Activated CD8-positive, alpha-beta T cell treated with anti-CD3 and anti-CD28 coated beads for 36 hours (primary cell): ENCODE measurements around the gene AIPL1. TPM values are rescaled to one million over a fixed set of nuclear protein-coding genes. Genes with fewer than 3 reads are reported as not detected.
A peak's percentile ranks its signal among the peaks of the same experiment; 100 is the strongest.

Experiments used
- ATAC-seq: fragments of 200-7000 bp; cut with Tn5 transposase; one replicate; pipeline ENCODE4 v1.10.0; 2021; ENCODE audit warnings: mild to moderate bottlenecking, moderate library complexity
- CTCF ChIA-PET: fragments of 350-600 bp; sonication (Branson Sonifier 250); formaldehyde crosslinking; loops from one replicate; lab custom pipeline; 2021; ENCODE audit warnings: antibody characterized with exemption; lab: Charles Lee
- POLR2A ChIA-PET: fragments of 350-600 bp; sonication (Branson Sonifier 250); formaldehyde crosslinking; loops from one replicate; lab custom pipeline; 2021; ENCODE audit warnings: antibody characterized with exemption; lab: Charles Lee
- DNase-seq: peaks from one replicate; pipeline ENCODE4 v3.0.0-alpha.2; 2020
- H3K27ac Mint-ChIP-seq: one replicate; pipeline ENCODE4 v1.8.0; 2021; ENCODE audit warnings: mild to moderate bottlenecking, mixed read lengths
- H3K27me3 Mint-ChIP-seq: one replicate; pipeline ENCODE4 v1.8.0; 2021; ENCODE audit warnings: mixed read lengths
- H3K36me3 Mint-ChIP-seq: one replicate; pipeline ENCODE4 v1.8.0; 2021; ENCODE audit warnings: low read depth, mixed read lengths
- H3K4me1 Mint-ChIP-seq: one replicate; pipeline ENCODE4 v1.8.0; 2021; ENCODE audit warnings: low read depth, mixed read lengths
- H3K4me3 Mint-ChIP-seq: one replicate; pipeline ENCODE4 v1.8.0; 2021; ENCODE audit warnings: mild to moderate bottlenecking, moderate library complexity, mixed read lengths
- H3K9me3 Mint-ChIP-seq: one replicate; pipeline ENCODE4 v1.8.0; 2021; ENCODE audit warnings: mixed read lengths
- intact Hi-C: fragments of 100-400 bp; cut with micrococcal nuclease; formaldehyde crosslinking; loops from one replicate; pipeline ENCODE4 v1.10.0; 2022
- total RNA-seq, 2 experiments: library from RNA; stranded (reverse); gene quantifications; one replicate each; pipeline ENCODE4 v1.2.3, GENCODE V29; 2021
- TF ChIP-seq, protein P1 (sequence below): fragments of 200-600 bp; IDR thresholded peaks from one replicate; pipeline ENCODE4 v1.8.0; 2022; ENCODE audit warnings: antibody characterized with exemption, mild to moderate bottlenecking

AIPL1 gene
- total RNA-seq, 2 experiments from 2014 or later = not detected

DNA sequence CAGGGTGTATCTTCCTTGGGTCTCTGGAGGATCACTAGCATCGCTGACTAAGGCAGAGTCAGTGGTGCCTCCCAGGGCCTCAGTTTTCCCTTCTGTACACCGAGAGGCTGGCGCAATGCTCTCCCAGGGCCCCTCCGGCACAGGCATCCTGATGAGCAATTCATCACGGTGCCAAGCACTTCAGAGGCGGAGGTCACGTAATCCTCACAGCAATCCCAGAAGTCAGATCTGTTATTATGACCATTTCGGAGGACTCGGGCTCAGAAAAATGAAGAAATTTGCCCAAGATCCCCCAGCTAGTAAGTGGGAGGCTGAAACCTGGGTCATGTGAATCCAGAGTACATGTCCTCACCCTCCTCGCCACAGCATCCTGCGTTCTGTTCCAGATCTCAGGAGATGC is 46.5 kb downstream of the AIPL1 start:
- TF ChIP-seq, protein P1, sequence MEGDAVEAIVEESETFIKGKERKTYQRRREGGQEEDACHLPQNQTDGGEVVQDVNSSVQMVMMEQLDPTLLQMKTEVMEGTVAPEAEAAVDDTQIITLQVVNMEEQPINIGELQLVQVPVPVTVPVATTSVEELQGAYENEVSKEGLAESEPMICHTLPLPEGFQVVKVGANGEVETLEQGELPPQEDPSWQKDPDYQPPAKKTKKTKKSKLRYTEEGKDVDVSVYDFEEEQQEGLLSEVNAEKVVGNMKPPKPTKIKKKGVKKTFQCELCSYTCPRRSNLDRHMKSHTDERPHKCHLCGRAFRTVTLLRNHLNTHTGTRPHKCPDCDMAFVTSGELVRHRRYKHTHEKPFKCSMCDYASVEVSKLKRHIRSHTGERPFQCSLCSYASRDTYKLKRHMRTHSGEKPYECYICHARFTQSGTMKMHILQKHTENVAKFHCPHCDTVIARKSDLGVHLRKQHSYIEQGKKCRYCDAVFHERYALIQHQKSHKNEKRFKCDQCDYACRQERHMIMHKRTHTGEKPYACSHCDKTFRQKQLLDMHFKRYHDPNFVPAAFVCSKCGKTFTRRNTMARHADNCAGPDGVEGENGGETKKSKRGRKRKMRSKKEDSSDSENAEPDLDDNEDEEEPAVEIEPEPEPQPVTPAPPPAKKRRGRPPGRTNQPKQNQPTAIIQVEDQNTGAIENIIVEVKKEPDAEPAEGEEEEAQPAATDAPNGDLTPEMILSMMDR = no peak
- Mint-ChIP-seq H3K4me1 (no peaks in the 10 kb centered on the region), H3K27ac (no peak overlapping the region), H3K27me3 (peaks cover 5% of the 10 kb centered on the region), H3K4me3 (no peak overlapping the region), H3K9me3 (no peaks in the 10 kb centered on the region), H3K36me3 (no peaks in the 10 kb centered on the region)
- ChIA-PET CTCF (no interaction called here), POLR2A (no interaction called here)
- DNase-seq (no peak), ATAC-seq (no peak)
- intact Hi-C loops = no loop called here

DNA sequence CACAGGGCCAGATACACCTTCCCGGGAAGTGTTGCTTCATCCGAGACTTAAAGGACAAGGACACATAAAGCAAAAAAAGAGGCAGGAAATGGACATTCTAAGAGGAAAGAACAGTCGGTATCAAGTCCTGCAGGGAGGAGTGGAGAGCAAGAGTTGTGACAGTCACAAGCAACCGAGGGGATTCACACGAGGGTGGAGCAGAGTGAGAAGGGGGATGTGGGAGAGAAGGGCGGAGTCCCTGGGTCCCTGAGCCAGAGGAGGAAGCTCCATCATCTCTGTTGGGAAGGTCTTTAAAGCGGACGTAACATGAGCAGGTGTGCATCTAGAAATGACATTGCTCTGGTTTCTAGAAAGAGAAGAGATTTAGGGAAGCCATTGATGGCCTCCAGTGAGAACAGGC is 47.1 kb downstream of the AIPL1 start:
- no peaks in the 10 kb centered on the region for H3K36me3 Mint-ChIP-seq
- CTCF ChIA-PET = no interaction called here
- H3K27me3 Mint-ChIP-seq = peaks cover 7% of the 10 kb centered on the region

DNA sequence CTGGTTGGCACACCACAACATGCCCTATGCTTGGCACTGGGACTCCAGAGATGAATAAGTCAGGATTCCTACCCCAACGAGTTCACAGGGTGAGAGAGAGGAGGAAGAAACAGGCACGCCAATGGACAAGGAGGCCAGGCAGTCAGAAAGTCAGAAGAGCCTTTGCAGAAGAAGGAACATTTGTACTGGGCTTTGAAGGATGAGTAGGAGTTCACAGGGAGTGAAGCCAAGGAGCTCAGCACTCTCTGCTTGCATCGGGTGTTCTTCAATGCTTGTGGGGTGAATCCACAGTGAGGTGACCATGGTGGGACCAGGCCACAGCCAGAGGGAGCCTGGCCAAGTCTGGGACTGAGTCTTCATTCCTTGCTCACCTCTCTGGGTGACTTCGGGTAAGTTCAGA is 47.5 kb downstream of the AIPL1 start:
- H3K4me3 Mint-ChIP-seq = no peak overlapping the region
- TF ChIP-seq, protein P1 = no peak
- H3K27ac Mint-ChIP-seq = no peak overlapping the region
- DNase-seq = no peak
- ATAC-seq = no peak
- intact Hi-C loops = no loop called here
- H3K36me3 Mint-ChIP-seq = no peaks in the 10 kb centered on the region
- no peaks in the 10 kb centered on the region for H3K9me3 Mint-ChIP-seq
- peaks cover 5% of the 10 kb centered on the region for H3K27me3 Mint-ChIP-seq
- CTCF ChIA-PET = no interaction called here
- H3K4me1 Mint-ChIP-seq = no peaks in the 10 kb centered on the region
- POLR2A ChIA-PET = no interaction called here

More for the DNA sequence above, 47.1 kb downstream of the AIPL1 start:
- ATAC-seq = no peak
- Mint-ChIP-seq H3K9me3 (no peaks in the 10 kb centered on the region), H3K4me1 (no peaks in the 10 kb centered on the region), H3K27ac (no peak overlapping the region), H3K4me3 (no peak overlapping the region)
- POLR2A ChIA-PET = no interaction called here
- no peak for DNase-seq
- TF ChIP-seq, protein P1 = no peak
- intact Hi-C loops = no loop called here

DNA sequence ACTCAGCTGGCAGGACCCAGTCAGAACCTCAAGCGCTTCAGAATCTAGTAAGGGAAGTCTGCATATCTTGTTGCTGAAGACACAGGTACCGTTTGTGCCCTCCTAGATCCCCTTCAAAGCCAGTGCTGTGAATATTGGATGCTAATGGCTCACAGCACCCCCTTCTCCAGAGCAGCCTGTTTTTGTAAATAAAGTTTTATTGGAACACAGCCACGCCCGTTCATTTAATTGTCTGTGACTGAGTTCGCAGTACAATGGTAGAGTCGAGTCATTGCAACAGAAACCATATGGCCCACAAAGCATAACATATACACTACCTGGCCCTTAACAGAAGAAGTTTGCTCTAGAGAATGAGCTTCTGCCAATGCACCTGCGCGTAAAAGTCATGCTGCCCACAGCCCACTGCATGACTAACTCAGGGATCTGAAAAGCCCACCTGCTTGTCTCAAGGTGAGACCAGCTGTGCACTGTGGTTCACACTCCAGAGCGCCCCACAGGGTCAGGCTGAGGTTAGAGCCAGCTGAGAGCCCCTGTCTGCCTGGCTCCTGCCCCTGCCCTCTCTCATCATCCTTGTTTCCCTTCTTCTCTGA is 48.8 kb downstream of the AIPL1 start:
- CTCF ChIA-PET = interaction anchor here (1.0 kb wide), 1 partner anchor 27 kb away, joined by 3 read pairs; no protein-coding TSS in a partner anchor

DNA sequence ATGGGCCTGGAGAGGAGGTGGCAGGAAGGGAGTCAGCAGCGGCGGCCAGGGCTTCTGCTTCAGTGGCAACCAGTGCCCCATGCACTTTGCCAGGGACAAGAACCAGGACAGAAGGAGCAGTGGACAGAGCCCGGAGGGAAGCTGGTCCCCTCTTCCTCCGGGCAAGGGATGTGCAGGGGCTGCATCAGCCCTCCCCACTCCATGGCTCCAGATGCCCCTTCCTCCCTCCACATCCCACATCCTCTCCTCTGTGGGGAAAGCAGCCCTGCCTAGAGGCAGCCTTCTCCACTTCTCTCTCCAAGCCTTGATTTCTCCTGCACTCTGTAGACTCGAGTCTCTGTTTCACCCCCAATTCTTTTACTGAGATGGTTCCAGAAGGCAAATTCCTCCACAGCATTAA is 50.4 kb downstream of the AIPL1 start:
- intact Hi-C loops = no loop called here
- CTCF ChIA-PET = no interaction called here
- H3K27ac Mint-ChIP-seq = no peak overlapping the region
- DNase-seq (no peak), ATAC-seq (no peak)
- POLR2A ChIA-PET = no interaction called here
- H3K4me1 Mint-ChIP-seq = no peaks in the 10 kb centered on the region
- H3K27me3 Mint-ChIP-seq = peaks cover 5% of the 10 kb centered on the region
- H3K9me3 Mint-ChIP-seq = no peaks in the 10 kb centered on the region
- H3K36me3 Mint-ChIP-seq = no peaks in the 10 kb centered on the region
- TF ChIP-seq, protein P1 = no peak
- no peak overlapping the region for H3K4me3 Mint-ChIP-seq

More for the DNA sequence above, 48.8 kb downstream of the AIPL1 start:
- POLR2A ChIA-PET = no interaction called here
- TF ChIP-seq, protein P1 = no peak
- Mint-ChIP-seq H3K27ac (no peak overlapping the region), H3K4me3 (no peak overlapping the region), H3K9me3 (no peaks in the 10 kb centered on the region), H3K4me1 (no peaks in the 10 kb centered on the region), H3K36me3 (no peaks in the 10 kb centered on the region), H3K27me3 (peaks cover 3% of the 10 kb centered on the region)
- DNase-seq (peak; percentile 5), ATAC-seq (no peak)
- intact Hi-C loops = no loop called here
